GM12878 (cell line): Measurements from ENCODE around the gene KIF22. TPM values are rescaled to one million over a fixed set of nuclear protein-coding genes. Genes with fewer than 3 reads are reported as not detected.

Source experiments
- ATAC-seq: fragments of 200-7000 bp; cut with Tn5 transposase; 3 replicates; pipeline ENCODE4 v1.9.1; 2020; ENCODE audit warnings: mild to moderate bottlenecking, moderate library complexity
- BruUV-seq: library from RNA; stranded (reverse); fragments of 400-500 nt; replicated peaks from 2 replicates; lab custom pipeline; 2021; lab: Mats Ljungman, UMichigan
- CTCF ChIA-PET: fragments of 300-600 bp; sonication (Branson Sonifier 250); formaldehyde crosslinking; extraction: SDS; loops from one replicate; lab custom pipeline; 2021; ENCODE audit warnings: inconsistent platforms; lab: Yijun Ruan, JAX
- POLR2A ChIA-PET: fragments of 350-600 bp; formaldehyde crosslinking; extraction: SDS; loops from one replicate; lab custom pipeline; 2021; ENCODE audit warnings: inconsistent platforms; lab: Charles Lee
- RAD21 ChIA-PET: fragments of 300-600 bp; sonication (Branson Sonifier 250); formaldehyde crosslinking; loops from one replicate; lab custom pipeline; 2023; ENCODE audit warnings: antibody characterized with exemption; ENCODE audit not compliant: unreplicated experiment; lab: Charles Lee
- SMC1A ChIA-PET: fragments of 300-600 bp; sonication (Branson Sonifier 250); formaldehyde crosslinking; loops from one replicate; lab custom pipeline; 2023; ENCODE audit not compliant: unreplicated experiment, uncharacterized antibody; lab: Charles Lee
- DNase-seq: peaks from one replicate; pipeline ENCODE4 v3.0.0-alpha.2; 2011; ENCODE audit warnings: low read depth, low spot score
- FAIRE-seq: peaks from 3 replicates; lab custom pipeline; 2011; peaks lifted over from hg19 to GRCh38; lab: Jason Lieb, UNC
- H2AFZ ChIP-seq: 2 replicates; pipeline ENCODE4 v1.6.0; 2011; ENCODE audit warnings: low read depth, low read length, control low read depth; ENCODE audit not compliant: control insufficient read depth
- H3K27ac ChIP-seq: 2 replicates; pipeline ENCODE4 v1.5.1; 2011; ENCODE audit warnings: control low read depth; ENCODE audit not compliant: control insufficient read depth, insufficient read depth
- H3K27me3 ChIP-seq, 2 experiments: replicated peaks in 1 of 2; 2 replicates each; pipeline versions ENCODE4 v1.6.0 to v1.6.1; 2011; ENCODE audit warnings: low read length in 1 of 2; ENCODE audit not compliant: control insufficient read depth in 2 of 2, insufficient read depth in 2 of 2
- H3K36me3 ChIP-seq, 2 experiments: 2 replicates each; pipeline ENCODE4 v1.5.1; 2011; ENCODE audit warnings: low read length in 1 of 2; ENCODE audit not compliant: control insufficient read depth in 2 of 2, insufficient read depth in 2 of 2
- H3K4me1 ChIP-seq: 2 replicates; pipeline ENCODE4 v1.6.1; 2011; ENCODE audit warnings: mild to moderate bottlenecking, low read length, moderate library complexity, mixed read lengths; ENCODE audit not compliant: control insufficient read depth, insufficient read depth
- H3K4me2 ChIP-seq: 2 replicates; pipeline ENCODE4 v1.6.0; 2011; ENCODE audit warnings: control low read depth; ENCODE audit not compliant: control insufficient read depth, insufficient read depth
- H3K4me3 ChIP-seq: fragments of 200-600 bp; sonication (generic); 2 replicates; pipeline ENCODE4 v1.5.1; 2016
- H3K79me2 ChIP-seq: 2 replicates; pipeline ENCODE4 v1.6.0; 2011; ENCODE audit warnings: low read length; ENCODE audit not compliant: control insufficient read depth, insufficient read depth
- H3K9ac ChIP-seq: 2 replicates; pipeline ENCODE4 v1.8.0; 2011; ENCODE audit warnings: low read length, control low read depth, mixed read lengths; ENCODE audit not compliant: control insufficient read depth, insufficient read depth
- H3K9me3 ChIP-seq: replicated peaks from 3 replicates; pipeline ENCODE4 v1.5.1; 2011; ENCODE audit warnings: mild to moderate bottlenecking, low read length; ENCODE audit not compliant: control insufficient read depth, insufficient read depth
- H4K20me1 ChIP-seq: 2 replicates; pipeline ENCODE4 v1.6.0; 2011; ENCODE audit not compliant: control insufficient read depth, insufficient read depth
- ATF7 ChIP-seq: fragments of 450-650 bp; IDR thresholded peaks from 2 replicates; pipeline ENCODE4 v1.6.1; 2016; ENCODE audit warnings: low read depth, mild to moderate bottlenecking
- CBX3 ChIP-seq: fragments of 200-600 bp; sonication (generic); IDR thresholded peaks from 2 replicates; pipeline ENCODE4 v1.6.1; 2016; ENCODE audit warnings: low read depth, borderline replicate concordance
- CHD1 ChIP-seq: IDR thresholded peaks from 2 replicates; pipeline ENCODE4 v1.6.1; 2012; ENCODE audit warnings: low read depth, low read length, improper control_type of control experiment
- CHD2 ChIP-seq: IDR thresholded peaks from 2 replicates; pipeline ENCODE4 v1.6.1; 2011; ENCODE audit warnings: low read depth, low read length, improper control_type of control experiment, borderline replicate concordance
- EP300 ChIP-seq, 2 experiments: fragments of 150-350 bp in 1 of 2; IDR thresholded peaks; 2 replicates each; pipeline ENCODE4 v1.6.1; 2011 to 2012; ENCODE audit warnings: low read depth in 2 of 2, low read length in 2 of 2, borderline replicate concordance in 1 of 2, improper control_type of control experiment in 1 of 2, inconsistent platforms in 1 of 2; ENCODE audit not compliant: control insufficient read depth in 1 of 2
- IRF4 ChIP-seq: IDR thresholded peaks from 2 replicates; pipeline ENCODE4 v1.6.1; 2011; ENCODE audit warnings: low read depth, low read length
- MEF2A ChIP-seq: IDR thresholded peaks from 2 replicates; pipeline ENCODE4 v1.6.1; 2011; ENCODE audit warnings: low read depth, mild to moderate bottlenecking, low read length, moderate library complexity; ENCODE audit not compliant: insufficient read depth
- MYC ChIP-seq: IDR thresholded peaks from 2 replicates; pipeline ENCODE4 v1.6.1; 2011; ENCODE audit warnings: mild to moderate bottlenecking, low read length, moderate library complexity, inconsistent platforms; ENCODE audit not compliant: insufficient read depth, insufficient replicate concordance, insufficient read length, severe bottlenecking
- NR2C1 ChIP-seq: fragments of 450-650 bp; IDR thresholded peaks from 2 replicates; pipeline ENCODE4 v1.6.1; 2017; ENCODE audit warnings: antibody characterized with exemption, mild to moderate bottlenecking, moderate library complexity
- POLR2A ChIP-seq: IDR thresholded peaks from 2 replicates; pipeline ENCODE4 v1.6.1; 2011; ENCODE audit warnings: low read depth, mild to moderate bottlenecking, low read length
- SIN3A ChIP-seq: IDR thresholded peaks from 2 replicates; pipeline ENCODE4 v1.6.1; 2012; ENCODE audit warnings: low read depth, low read length, improper control_type of control experiment
- SREBF2 ChIP-seq: IDR thresholded peaks from 2 replicates; pipeline ENCODE4 v1.6.1; 2012; ENCODE audit warnings: mild to moderate bottlenecking, low read length
- STAT3 ChIP-seq: IDR thresholded peaks from 2 replicates; pipeline ENCODE4 v1.6.1; 2011; ENCODE audit warnings: low read depth, low read length, improper control_type of control experiment
- WGBS: methylation state at CpG from one replicate; pipeline ENCODE4 v1.1.6; 2016; ENCODE audit warnings: low lambda C conversion rate; ENCODE audit not compliant: insufficient replicate concordance, insufficient coverage; ENCODE audit errors: missing lambda C conversion rate; 5-methylcytosine and 5-hydroxymethylcytosine counted together
- in situ Hi-C: fragments of 300-500 bp; cut with MboI; formaldehyde crosslinking; loops from 9 replicates; pipeline ENCODE4 v1.14.3; 2018; ENCODE audit warnings: mixed read lengths
- intact Hi-C: fragments of 100-400 bp; cut with micrococcal nuclease; formaldehyde crosslinking; loops from one replicate; pipeline ENCODE4 v1.14.2; 2022; ENCODE audit not compliant: unreplicated experiment
- polyA plus RNA-seq, 11 experiments: library from polyadenylated mRNA; depleted of rRNA in 4 of 11; unstranded in 6 of 11; stranded (reverse) in 5 of 11; fragments of >200 nt; fragmentation: Nextera tagmentation in 4 of 11; fragmentation: Illumina TruSeq in 1 of 11; extraction: Ambion mirVana in 4 of 11; extraction: Trizol in 1 of 11; gene quantifications; 1 replicate in 1 of 11; 2 replicates in 10 of 11; pipeline versions ENCODE4 v1.2.1 to v1.2.3, GENCODE V29; 2011 to 2016; ENCODE audit warnings: inconsistent platforms in 2 of 11, missing spikeins in 2 of 11, low read depth in 1 of 11
- total RNA-seq, 4 experiments: library from RNA; depleted of rRNA in 3 of 4; stranded (reverse); fragments of >200 nt in 3 of 4; fragmentation: Illumina TruSeq in 1 of 4; extraction: Trizol in 1 of 4; gene quantifications; 2 replicates each; pipeline versions ENCODE4 v1.2.1 to v1.2.3, GENCODE V29; 2013 to 2021
- TF ChIP-seq, protein P1 (sequence below): fragments of 450-650 bp; IDR thresholded peaks from 2 replicates; pipeline ENCODE4 v1.6.1; 2017; ENCODE audit warnings: antibody characterized with exemption, mild to moderate bottlenecking, moderate library complexity
- TF ChIP-seq, protein P2 (sequence below): fragments of 450-650 bp; IDR thresholded peaks from 2 replicates; pipeline ENCODE4 v1.6.1; 2016; ENCODE audit warnings: mild to moderate bottlenecking
- TF ChIP-seq, protein P3 (sequence below): fragments of 450-650 bp; IDR thresholded peaks from 2 replicates; pipeline ENCODE4 v1.6.1; 2018; ENCODE audit warnings: borderline replicate concordance, mild to moderate bottlenecking; ENCODE audit not compliant: partially characterized antibody
- TF ChIP-seq, protein P4 (sequence below): fragments of 450-650 bp; IDR thresholded peaks from 2 replicates; pipeline ENCODE4 v1.6.1; 2014; ENCODE audit warnings: mild to moderate bottlenecking
- TF ChIP-seq, protein P5 (sequence below): IDR thresholded peaks from 2 replicates; pipeline ENCODE4 v1.6.1; 2012; ENCODE audit warnings: low read depth, low read length, improper control_type of control experiment

KIF22 gene
- total and polyA plus RNA-seq, 10 of the 15 experiments (the other 5 are each of a cell fraction or from before 2014, with no cell fraction given): 7.6 to 158 (median 132) TPM

DNA sequence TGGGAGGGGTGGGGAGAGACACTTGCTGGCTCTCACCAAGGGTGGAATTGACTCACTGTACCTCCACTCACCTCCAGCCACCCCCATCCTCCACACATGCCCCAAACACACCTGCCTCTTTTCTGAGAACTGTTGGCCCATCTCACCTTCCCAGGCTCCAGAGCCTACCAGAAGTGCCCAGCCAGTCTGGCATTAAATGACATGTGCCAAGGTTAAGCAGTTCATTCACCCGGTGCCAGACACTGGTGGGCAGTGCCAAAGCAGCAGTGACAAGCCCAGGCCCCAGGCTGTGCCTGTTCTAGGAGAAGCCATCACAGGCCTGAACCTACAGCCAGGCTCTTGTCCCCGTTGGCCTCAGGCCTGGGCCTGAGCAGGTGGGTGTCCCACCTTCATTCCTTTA is 40.9 kb downstream of the KIF22 start:
- no peak overlapping the region for H3K4me2 ChIP-seq
- no peaks in the 10 kb centered on the region for H3K9me3 ChIP-seq
- RAD21 ChIA-PET: no interaction called here
- WGBS: 66% methylated on average over 2 of the region's 2 CpGs
- DNase-seq: no peak
- intact Hi-C loops (no loop called here), in situ Hi-C loops (no loop called here)
- H3K27me3 ChIP-seq: no peaks in the 10 kb centered on the region
- H3K36me3 ChIP-seq: peaks cover 8 to 11% of the 10 kb centered on the region in 2 experiments; a peak in 3 of 4 replicates
- H3K4me3 ChIP-seq: no peak overlapping the region
- no peak for FAIRE-seq
- SMC1A ChIA-PET: no interaction called here
- CTCF ChIA-PET: no interaction called here
- no TSS peak for BruUV-seq
- POLR2A ChIA-PET: no interaction called here
- no peak overlapping the region for H3K9ac ChIP-seq
- H3K4me1 ChIP-seq: no peaks in the 10 kb centered on the region
- no peak for ATAC-seq
- no peak overlapping the region for H3K27ac ChIP-seq
- H4K20me1 ChIP-seq: no peaks in the 10 kb centered on the region
- H2AFZ ChIP-seq: no peak overlapping the region
- H3K79me2 ChIP-seq: no peaks in the 10 kb centered on the region; the same call in 1 of the 2 replicates
- TF ChIP-seq SIN3A (no peak), ATF7 (no peak), MYC (no peak), IRF4 (no peak), CBX3 (no peak), EP300 (IDR thresholded peaks at IDR 0.05; ENCODE audit: borderline replicate concordance in 1 of 2, control insufficient read depth in 1 of 2, low read depth in 2 of 2, low read length in 2 of 2) (no peak), CHD2 (no peak), SREBF2 (no peak), CHD1 (no peak), STAT3 (no peak), POLR2A (no peak), NR2C1 (no peak), MEF2A (no peak)
- TF ChIP-seq, protein P1, sequence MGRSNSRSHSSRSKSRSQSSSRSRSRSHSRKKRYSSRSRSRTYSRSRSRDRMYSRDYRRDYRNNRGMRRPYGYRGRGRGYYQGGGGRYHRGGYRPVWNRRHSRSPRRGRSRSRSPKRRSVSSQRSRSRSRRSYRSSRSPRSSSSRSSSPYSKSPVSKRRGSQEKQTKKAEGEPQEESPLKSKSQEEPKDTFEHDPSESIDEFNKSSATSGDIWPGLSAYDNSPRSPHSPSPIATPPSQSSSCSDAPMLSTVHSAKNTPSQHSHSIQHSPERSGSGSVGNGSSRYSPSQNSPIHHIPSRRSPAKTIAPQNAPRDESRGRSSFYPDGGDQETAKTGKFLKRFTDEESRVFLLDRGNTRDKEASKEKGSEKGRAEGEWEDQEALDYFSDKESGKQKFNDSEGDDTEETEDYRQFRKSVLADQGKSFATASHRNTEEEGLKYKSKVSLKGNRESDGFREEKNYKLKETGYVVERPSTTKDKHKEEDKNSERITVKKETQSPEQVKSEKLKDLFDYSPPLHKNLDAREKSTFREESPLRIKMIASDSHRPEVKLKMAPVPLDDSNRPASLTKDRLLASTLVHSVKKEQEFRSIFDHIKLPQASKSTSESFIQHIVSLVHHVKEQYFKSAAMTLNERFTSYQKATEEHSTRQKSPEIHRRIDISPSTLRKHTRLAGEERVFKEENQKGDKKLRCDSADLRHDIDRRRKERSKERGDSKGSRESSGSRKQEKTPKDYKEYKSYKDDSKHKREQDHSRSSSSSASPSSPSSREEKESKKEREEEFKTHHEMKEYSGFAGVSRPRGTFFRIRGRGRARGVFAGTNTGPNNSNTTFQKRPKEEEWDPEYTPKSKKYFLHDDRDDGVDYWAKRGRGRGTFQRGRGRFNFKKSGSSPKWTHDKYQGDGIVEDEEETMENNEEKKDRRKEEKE: no peak
- TF ChIP-seq, protein P2, sequence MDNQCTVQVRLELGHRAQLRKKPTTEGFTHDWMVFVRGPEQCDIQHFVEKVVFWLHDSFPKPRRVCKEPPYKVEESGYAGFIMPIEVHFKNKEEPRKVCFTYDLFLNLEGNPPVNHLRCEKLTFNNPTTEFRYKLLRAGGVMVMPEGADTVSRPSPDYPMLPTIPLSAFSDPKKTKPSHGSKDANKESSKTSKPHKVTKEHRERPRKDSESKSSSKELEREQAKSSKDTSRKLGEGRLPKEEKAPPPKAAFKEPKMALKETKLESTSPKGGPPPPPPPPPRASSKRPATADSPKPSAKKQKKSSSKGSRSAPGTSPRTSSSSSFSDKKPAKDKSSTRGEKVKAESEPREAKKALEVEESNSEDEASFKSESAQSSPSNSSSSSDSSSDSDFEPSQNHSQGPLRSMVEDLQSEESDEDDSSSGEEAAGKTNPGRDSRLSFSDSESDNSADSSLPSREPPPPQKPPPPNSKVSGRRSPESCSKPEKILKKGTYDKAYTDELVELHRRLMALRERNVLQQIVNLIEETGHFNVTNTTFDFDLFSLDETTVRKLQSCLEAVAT: no peak
- TF ChIP-seq, protein P3, sequence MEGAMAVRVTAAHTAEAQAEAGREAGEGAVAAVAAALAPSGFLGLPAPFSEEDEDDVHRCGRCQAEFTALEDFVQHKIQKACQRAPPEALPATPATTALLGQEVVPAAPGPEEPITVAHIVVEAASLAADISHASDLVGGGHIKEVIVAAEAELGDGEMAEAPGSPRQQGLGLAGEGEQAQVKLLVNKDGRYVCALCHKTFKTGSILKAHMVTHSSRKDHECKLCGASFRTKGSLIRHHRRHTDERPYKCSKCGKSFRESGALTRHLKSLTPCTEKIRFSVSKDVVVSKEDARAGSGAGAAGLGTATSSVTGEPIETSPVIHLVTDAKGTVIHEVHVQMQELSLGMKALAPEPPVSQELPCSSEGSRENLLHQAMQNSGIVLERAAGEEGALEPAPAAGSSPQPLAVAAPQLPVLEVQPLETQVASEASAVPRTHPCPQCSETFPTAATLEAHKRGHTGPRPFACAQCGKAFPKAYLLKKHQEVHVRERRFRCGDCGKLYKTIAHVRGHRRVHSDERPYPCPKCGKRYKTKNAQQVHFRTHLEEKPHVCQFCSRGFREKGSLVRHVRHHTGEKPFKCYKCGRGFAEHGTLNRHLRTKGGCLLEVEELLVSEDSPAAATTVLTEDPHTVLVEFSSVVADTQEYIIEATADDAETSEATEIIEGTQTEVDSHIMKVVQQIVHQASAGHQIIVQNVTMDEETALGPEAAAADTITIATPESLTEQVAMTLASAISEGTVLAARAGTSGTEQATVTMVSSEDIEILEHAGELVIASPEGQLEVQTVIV: no peak
- TF ChIP-seq, protein P4, sequence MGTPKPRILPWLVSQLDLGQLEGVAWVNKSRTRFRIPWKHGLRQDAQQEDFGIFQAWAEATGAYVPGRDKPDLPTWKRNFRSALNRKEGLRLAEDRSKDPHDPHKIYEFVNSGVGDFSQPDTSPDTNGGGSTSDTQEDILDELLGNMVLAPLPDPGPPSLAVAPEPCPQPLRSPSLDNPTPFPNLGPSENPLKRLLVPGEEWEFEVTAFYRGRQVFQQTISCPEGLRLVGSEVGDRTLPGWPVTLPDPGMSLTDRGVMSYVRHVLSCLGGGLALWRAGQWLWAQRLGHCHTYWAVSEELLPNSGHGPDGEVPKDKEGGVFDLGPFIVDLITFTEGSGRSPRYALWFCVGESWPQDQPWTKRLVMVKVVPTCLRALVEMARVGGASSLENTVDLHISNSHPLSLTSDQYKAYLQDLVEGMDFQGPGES: no peak
- TF ChIP-seq, protein P5, sequence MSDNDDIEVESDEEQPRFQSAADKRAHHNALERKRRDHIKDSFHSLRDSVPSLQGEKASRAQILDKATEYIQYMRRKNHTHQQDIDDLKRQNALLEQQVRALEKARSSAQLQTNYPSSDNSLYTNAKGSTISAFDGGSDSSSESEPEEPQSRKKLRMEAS: no peak
